GM12801 (cell line): Measurements from ENCODE around the gene POLA1.

Experiments
- TF ChIP-seq, protein P1 (sequence below): IDR thresholded peaks from one replicate; pipeline ENCODE4 v1.5.1; 2011; ENCODE audit warnings: control low read depth; ENCODE audit not compliant: insufficient read length; ENCODE audit errors: extremely low read depth

Gene POLA1

DNA sequence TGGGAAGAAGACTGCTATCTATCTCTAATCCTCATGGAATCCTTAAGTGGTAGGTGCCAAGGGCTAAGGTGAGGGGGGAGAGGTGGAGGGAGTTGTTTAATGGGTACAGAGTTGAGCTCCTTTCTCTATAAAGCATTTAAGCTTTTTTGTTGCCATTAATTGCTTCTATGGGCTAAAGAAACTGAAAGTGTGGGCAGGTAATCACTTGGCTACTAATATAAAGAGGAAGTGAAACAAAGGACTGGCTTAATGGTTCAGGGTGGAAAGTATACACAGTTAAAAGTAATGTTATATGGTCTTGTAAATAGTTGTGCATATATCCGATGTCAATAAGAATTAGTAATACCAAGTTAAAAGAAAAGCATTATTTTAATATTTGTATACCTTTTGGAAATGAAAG, 83.9 kb downstream of the POLA1 start:
- TF ChIP-seq, protein P1, sequence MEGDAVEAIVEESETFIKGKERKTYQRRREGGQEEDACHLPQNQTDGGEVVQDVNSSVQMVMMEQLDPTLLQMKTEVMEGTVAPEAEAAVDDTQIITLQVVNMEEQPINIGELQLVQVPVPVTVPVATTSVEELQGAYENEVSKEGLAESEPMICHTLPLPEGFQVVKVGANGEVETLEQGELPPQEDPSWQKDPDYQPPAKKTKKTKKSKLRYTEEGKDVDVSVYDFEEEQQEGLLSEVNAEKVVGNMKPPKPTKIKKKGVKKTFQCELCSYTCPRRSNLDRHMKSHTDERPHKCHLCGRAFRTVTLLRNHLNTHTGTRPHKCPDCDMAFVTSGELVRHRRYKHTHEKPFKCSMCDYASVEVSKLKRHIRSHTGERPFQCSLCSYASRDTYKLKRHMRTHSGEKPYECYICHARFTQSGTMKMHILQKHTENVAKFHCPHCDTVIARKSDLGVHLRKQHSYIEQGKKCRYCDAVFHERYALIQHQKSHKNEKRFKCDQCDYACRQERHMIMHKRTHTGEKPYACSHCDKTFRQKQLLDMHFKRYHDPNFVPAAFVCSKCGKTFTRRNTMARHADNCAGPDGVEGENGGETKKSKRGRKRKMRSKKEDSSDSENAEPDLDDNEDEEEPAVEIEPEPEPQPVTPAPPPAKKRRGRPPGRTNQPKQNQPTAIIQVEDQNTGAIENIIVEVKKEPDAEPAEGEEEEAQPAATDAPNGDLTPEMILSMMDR, result no peak

DNA sequence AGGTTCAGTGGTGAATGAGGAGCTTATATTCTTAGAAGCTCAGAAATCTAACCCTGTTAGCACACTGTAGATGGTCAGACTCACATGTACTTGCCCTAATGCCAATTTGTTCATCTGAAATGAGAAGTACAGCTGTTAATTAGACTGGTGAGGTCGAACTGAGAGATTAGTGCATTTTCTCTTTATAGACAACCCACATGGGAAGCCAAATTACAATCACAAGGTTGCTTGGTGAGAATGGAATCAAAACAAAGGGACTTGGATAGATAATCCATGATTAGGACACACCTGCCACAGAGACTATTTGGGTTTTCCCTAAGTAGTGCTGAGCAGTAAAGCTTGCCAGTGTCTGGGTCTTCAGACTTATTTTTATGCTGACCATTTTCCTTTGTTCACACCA, 88.3 kb downstream of the POLA1 start:
- TF ChIP-seq, protein P1, result no peak

DNA sequence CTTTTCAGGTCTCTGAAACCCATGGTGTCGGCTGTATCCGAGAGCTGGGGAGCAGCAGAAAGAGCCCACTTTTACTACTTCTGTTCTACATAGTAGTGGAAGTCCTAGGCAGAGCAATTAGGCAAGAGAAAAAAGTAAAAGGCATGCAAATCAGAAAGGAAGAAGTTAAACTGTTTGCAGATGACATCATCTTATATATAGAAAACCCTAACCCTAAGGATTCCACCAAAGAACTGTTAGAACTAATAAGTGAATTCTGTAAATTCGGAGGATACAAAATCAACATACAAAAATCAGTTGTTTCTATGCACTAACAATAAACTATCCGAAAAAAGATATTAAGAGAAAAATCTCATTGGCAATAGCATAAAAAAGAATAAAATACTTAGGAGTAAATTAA, 95.3 kb downstream of the POLA1 start:
- TF ChIP-seq, protein P1, result no peak

DNA sequence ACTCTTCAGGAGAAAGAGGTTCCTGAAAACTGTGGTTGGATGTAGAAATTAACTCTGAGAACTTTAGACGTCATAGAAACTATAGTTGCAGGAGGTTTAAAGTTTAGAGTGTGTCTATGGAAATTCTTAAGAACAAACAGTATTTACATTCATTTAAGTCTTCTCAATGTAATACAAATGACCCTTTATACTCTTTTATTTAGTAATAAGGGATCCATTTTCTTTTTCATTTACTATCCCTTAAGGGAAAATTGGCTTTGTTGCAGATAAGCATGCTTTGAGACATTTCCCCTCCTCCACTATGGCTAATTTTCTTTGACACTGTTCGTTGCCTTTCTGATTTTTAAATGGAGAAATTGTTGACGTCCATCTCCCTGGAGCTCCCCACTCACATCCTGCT, 96.4 kb downstream of the POLA1 start:
- TF ChIP-seq, protein P1, result no peak

DNA sequence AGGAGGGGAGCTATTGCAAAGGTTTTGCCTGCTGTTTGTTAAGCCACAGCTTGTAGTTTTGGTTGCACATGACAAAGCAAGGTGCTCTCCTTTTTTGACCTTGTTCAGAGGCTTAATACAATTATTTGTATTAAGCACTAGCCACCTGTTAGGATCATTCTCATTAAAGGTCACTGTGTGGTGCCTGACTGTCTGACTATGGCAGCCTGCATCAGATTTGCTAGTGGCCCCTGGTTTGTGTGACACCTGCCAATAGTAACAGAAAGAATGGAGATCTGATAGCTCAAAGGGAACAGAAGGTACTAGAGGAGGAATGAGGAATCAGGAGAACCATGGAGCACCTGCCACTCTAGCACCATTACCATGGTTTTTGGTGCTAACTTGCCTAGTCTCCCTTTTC, 102.5 kb downstream of the POLA1 start:
- TF ChIP-seq, protein P1, result no peak

DNA sequence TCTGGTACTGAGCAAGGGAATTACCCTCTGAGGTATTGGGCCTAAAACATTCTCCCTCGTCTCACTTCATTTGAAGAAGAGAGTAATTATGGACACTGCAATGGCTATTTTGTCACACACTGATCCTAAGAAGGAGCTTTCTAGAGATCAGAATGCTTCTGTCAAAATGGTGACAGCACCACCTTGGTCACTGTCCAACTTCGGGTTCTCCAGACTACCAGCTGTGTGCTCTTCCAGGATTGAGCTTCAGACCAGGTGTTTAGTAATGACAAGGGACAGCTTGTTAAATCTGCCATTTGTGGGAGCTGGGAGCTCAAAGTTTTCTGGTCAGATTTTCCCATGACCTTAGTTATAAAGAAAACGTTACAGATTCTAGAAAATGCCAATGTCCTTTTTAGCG, 105.4 kb downstream of the POLA1 start:
- TF ChIP-seq, protein P1, result no peak

DNA sequence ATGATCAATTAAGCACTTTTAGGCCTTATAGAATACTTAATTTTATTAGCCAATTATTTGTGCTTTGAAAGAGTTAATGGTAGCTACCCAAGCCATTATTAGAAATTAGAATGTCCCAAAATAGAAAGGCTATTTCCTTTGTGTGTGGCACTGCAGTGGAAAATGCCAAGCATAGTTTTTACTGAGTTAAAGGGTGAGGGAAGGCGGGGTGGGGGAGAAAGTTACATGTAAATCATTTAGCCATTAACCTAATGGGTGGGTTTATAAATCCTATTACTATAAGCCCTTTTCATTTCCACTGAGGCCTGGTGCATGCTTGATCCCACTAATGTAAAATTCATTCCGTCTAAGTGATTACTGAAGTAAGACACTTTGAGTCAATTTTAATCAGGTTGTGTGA, 105.8 kb downstream of the POLA1 start:
- TF ChIP-seq, protein P1, result no peak

DNA sequence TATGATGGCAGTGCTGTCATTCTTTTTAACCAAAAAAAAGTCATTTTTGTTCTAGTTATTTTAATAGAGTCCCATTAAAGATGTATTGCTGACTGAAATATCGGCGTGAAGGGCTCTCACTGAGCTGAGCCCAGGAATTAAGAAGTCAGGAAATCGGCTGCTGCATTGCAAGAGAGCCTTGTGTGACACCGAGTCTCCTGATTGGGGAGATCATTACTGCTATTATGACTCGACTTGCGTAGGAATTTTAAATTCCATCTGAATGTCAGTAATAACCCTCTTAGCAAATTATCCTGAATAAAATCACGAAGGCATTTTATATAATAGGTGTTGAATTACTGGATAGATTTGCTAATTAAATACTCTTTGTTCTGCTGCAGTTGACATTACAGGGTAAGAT, 111.5 kb downstream of the POLA1 start:
- TF ChIP-seq, protein P1, result no peak
